A549 (cell line): Measurements from ENCODE around the gene CRYZ. TPM values are rescaled to one million over a fixed set of nuclear protein-coding genes. Genes with fewer than 3 reads are reported as not detected.

Source experiments
- ATAC-seq, 2 experiments: fragments of 200-7000 bp in 1 of 2; fragments of >200 bp in 1 of 2; cut with Nextera tagmentation in 1 of 2; cut with Tn5 transposase in 1 of 2; 3 replicates each; pipeline versions ENCODE4 v1.8.0 to v1.9.1; 2018 to 2020; ENCODE audit warnings: mild to moderate bottlenecking in 1 of 2, moderate library complexity in 1 of 2
- CTCF ChIA-PET: fragments of 300-600 bp; sonication (Branson Sonifier 250); formaldehyde crosslinking; extraction: SDS; loops from one replicate; lab custom pipeline; 2021; ENCODE audit warnings: antibody characterized with exemption, inconsistent platforms; lab: Yijun Ruan, JAX
- POLR2A ChIA-PET: fragments of 350-600 bp; formaldehyde crosslinking; extraction: SDS; loops from one replicate; lab custom pipeline; 2021; ENCODE audit warnings: antibody characterized with exemption, inconsistent platforms; lab: Yijun Ruan, JAX
- DNase-seq, 2 experiments: peaks; one replicate each; pipeline versions ENCODE4 v3.0.0 to v3.0.0-alpha.2; 2011 to 2016; ENCODE audit warnings: low read depth in 1 of 2, low spot score in 1 of 2
- FAIRE-seq: peaks from 2 replicates; lab custom pipeline; 2011; peaks lifted over from hg19 to GRCh38; lab: Jason Lieb, UNC
- H3K27ac ChIP-seq, 2 experiments: fragments of >200 bp; sonication (Bioruptor Twin); formaldehyde crosslinking; 3 replicates each; pipeline ENCODE4 v1.5.1; 2016 to 2017
- H3K4me1 ChIP-seq: fragments of >200 bp; sonication (Bioruptor Twin); formaldehyde crosslinking; 3 replicates; pipeline ENCODE4 v1.6.1; 2016
- H3K4me2 ChIP-seq: fragments of >200 bp; sonication (Bioruptor Twin); formaldehyde crosslinking; 3 replicates; pipeline ENCODE4 v1.6.1; 2016
- H3K4me3 ChIP-seq: fragments of >200 bp; sonication (Bioruptor Twin); formaldehyde crosslinking; 3 replicates; pipeline ENCODE4 v1.5.1; 2016
- H3K9me3 ChIP-seq: fragments of >200 bp; sonication (Bioruptor Twin); formaldehyde crosslinking; 3 replicates; pipeline ENCODE4 v1.6.1; 2016
- BHLHE40 ChIP-seq: IDR thresholded peaks from 2 replicates; pipeline ENCODE4 v1.6.1; 2012; ENCODE audit warnings: low read depth, low read length, inconsistent platforms
- CBX2 ChIP-seq: fragments of 200-600 bp; sonication (generic); IDR thresholded peaks from 2 replicates; pipeline ENCODE4 v1.6.1; 2016; ENCODE audit warnings: low read depth, mild to moderate bottlenecking, borderline replicate concordance
- CBX8 ChIP-seq: fragments of 200-600 bp; sonication (generic); IDR thresholded peaks from 2 replicates; pipeline ENCODE4 v1.6.1; 2016
- CEBPB ChIP-seq, 2 experiments: fragments of >200 bp in 1 of 2; sonication (Bioruptor Twin) in 1 of 2; formaldehyde crosslinking in 1 of 2; IDR thresholded peaks; 2 replicates each; pipeline ENCODE4 v1.6.1; 2012 to 2016
- CHD2 ChIP-seq: fragments of 150-350 bp; IDR thresholded peaks from 2 replicates; pipeline ENCODE4 v1.6.1; 2014; ENCODE audit warnings: low read length; ENCODE audit not compliant: partially characterized antibody
- EP300 ChIP-seq, 2 experiments: fragments of >200 bp; sonication (Bioruptor Twin); formaldehyde crosslinking; IDR thresholded peaks; 2 replicates in 1 of 2; 3 replicates in 1 of 2; pipeline ENCODE4 v1.6.1; 2016 to 2017
- ESRRA ChIP-seq: fragments of 150-350 bp; IDR thresholded peaks from 2 replicates; pipeline ENCODE4 v1.6.1; 2014; ENCODE audit warnings: mild to moderate bottlenecking, low read length, borderline replicate concordance
- FOSL2 ChIP-seq, 2 experiments: fragments of 450-650 bp in 1 of 2; fragments of >200 bp in 1 of 2; sonication (Bioruptor Twin) in 1 of 2; formaldehyde crosslinking; IDR thresholded peaks; 2 replicates each; pipeline versions ENCODE4 v1.5.0 to v1.6.1; 2016 to 2020; ENCODE audit warnings: mild to moderate bottlenecking in 1 of 2, moderate library complexity in 1 of 2
- FOXS1 ChIP-seq: fragments of 250-450 bp; sonication (Bioruptor Pico); IDR thresholded peaks from 2 replicates; pipeline ENCODE4 v1.5.0; 2020; ENCODE audit warnings: mild to moderate bottlenecking, moderate library complexity
- GATA3 ChIP-seq: IDR thresholded peaks from 2 replicates; pipeline ENCODE4 v1.6.1; 2012; ENCODE audit warnings: borderline replicate concordance
- HDAC2 ChIP-seq: fragments of 200-600 bp; sonication (generic); IDR thresholded peaks from 2 replicates; pipeline ENCODE4 v1.6.1; 2016
- HEYL ChIP-seq: fragments of 250-450 bp; sonication (Bioruptor Pico); IDR thresholded peaks from 2 replicates; pipeline ENCODE4 v1.8.0; 2021; ENCODE audit warnings: mild to moderate bottlenecking, moderate library complexity
- HOXB13 ChIP-seq: fragments of 250-450 bp; sonication (Bioruptor Pico); IDR thresholded peaks from 2 replicates; pipeline ENCODE4 v1.5.0; 2020; ENCODE audit warnings: low read depth, mild to moderate bottlenecking, moderate library complexity
- KDM1A ChIP-seq: fragments of 200-600 bp; sonication (generic); IDR thresholded peaks from 2 replicates; pipeline ENCODE4 v1.6.1; 2016; ENCODE audit warnings: low read depth, mild to moderate bottlenecking
- MAFK ChIP-seq: fragments of 450-650 bp; IDR thresholded peaks from 2 replicates; pipeline ENCODE4 v1.6.1; 2014; ENCODE audit not compliant: partially characterized antibody
- MAZ ChIP-seq: fragments of 150-350 bp; IDR thresholded peaks from 2 replicates; pipeline ENCODE4 v1.6.1; 2014; ENCODE audit warnings: antibody characterized with exemption, low read depth, low read length, borderline replicate concordance
- MYC ChIP-seq: IDR thresholded peaks from 2 replicates; pipeline ENCODE4 v1.6.1; 2012; ENCODE audit warnings: mild to moderate bottlenecking, inconsistent platforms, low read length, improper control_type of control experiment, borderline replicate concordance
- NPAS2 ChIP-seq: fragments of 250-450 bp; sonication (Bioruptor Pico); IDR thresholded peaks from 2 replicates; pipeline ENCODE4 v1.8.0; 2022; ENCODE audit warnings: mild to moderate bottlenecking, moderate library complexity, borderline replicate concordance
- NR3C1 ChIP-seq: fragments of >200 bp; sonication (Bioruptor Twin); formaldehyde crosslinking; IDR thresholded peaks from 3 replicates; pipeline ENCODE4 v1.6.1; 2017
- PHF8 ChIP-seq: fragments of 200-600 bp; sonication (generic); IDR thresholded peaks from 2 replicates; pipeline ENCODE4 v1.6.1; 2016; ENCODE audit warnings: low read depth, mild to moderate bottlenecking, antibody characterized with exemption, moderate library complexity, borderline replicate concordance
- POLR2A ChIP-seq: IDR thresholded peaks from 2 replicates; pipeline ENCODE4 v1.6.1; 2012; ENCODE audit warnings: mild to moderate bottlenecking, low read length
- RCOR1 ChIP-seq: fragments of 150-350 bp; IDR thresholded peaks from 2 replicates; pipeline ENCODE4 v1.6.1; 2014; ENCODE audit warnings: antibody characterized with exemption, low read length, low read depth
- RNF2 ChIP-seq: fragments of 200-600 bp; sonication (generic); IDR thresholded peaks from 2 replicates; pipeline ENCODE4 v1.6.1; 2016; ENCODE audit warnings: low read depth, mild to moderate bottlenecking, antibody characterized with exemption, moderate library complexity, borderline replicate concordance
- SMC3 ChIP-seq: fragments of >200 bp; sonication (Bioruptor Twin); formaldehyde crosslinking; IDR thresholded peaks from 3 replicates; pipeline ENCODE4 v1.6.1; 2018; ENCODE audit warnings: inconsistent platforms
- TFCP2L1 ChIP-seq: fragments of 250-450 bp; sonication (Bioruptor Pico); IDR thresholded peaks from 2 replicates; pipeline ENCODE4 v1.5.0; 2021; ENCODE audit warnings: mild to moderate bottlenecking
- TP53 ChIP-seq: fragments of 250-450 bp; sonication (Bioruptor Pico); IDR thresholded peaks from 2 replicates; pipeline ENCODE4 v1.5.0; 2021; ENCODE audit warnings: mild to moderate bottlenecking, moderate library complexity
- ZSCAN20 ChIP-seq: fragments of 250-450 bp; sonication (Bioruptor Pico); IDR thresholded peaks from 2 replicates; pipeline ENCODE4 v1.8.0; 2022; ENCODE audit warnings: mild to moderate bottlenecking, moderate library complexity
- WGBS: methylation state at CpG from one replicate; pipeline ENCODE4 v1.1.6; 2017; ENCODE audit errors: missing lambda C conversion rate; 5-methylcytosine and 5-hydroxymethylcytosine counted together
- polyA plus RNA-seq, 4 experiments: library from polyadenylated mRNA; depleted of rRNA in 3 of 4; stranded (reverse); fragments of >200 nt; fragmentation: RNase III in 1 of 4; extraction: RNeasy Plus Mini Kit Qiagen cat#74134 plus additional on column Dnase treatment in 1 of 4; gene quantifications; 2 replicates in 3 of 4; 3 replicates in 1 of 4; pipeline ENCODE4 v1.2.3, GENCODE V29; 2011 to 2017
- TF ChIP-seq, protein P1 (sequence below): fragments of 200-600 bp; sonication (generic); IDR thresholded peaks from 2 replicates; pipeline ENCODE4 v1.6.1; 2016; ENCODE audit warnings: antibody characterized with exemption, mild to moderate bottlenecking, moderate library complexity

Gene CRYZ
- polyA plus RNA-seq, 2 of the 4 experiments (the other 2 are of a cell fraction): 99.1 to 159 TPM

DNA sequence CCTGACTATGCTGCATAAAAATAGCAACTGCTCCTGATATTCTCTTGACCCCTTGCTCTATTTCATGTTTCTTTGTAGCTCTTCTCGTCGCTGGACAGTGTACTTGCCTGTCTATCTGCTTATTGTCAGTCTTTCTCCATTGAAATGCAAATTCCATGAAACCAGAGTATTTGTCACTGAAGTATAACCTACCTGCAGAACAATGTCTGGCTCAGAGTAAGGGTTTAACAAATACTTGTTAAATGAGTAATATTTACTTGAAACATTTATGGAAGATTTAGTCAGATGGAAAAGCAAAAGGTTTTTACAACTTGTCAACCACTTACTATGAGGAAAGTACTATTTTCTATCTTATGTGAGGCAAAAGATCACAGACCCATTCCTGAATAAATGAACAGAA is 39.4 kb downstream of the CRYZ start:
- no peaks in the 10 kb centered on the region for H3K9me3 ChIP-seq
- H3K4me2 ChIP-seq: peak overlapping the region; percentile 48
- 10% methylated on average over 2 of the region's 2 CpGs for WGBS
- TF ChIP-seq FOXS1 (CRISPR knock-in tag) (no peak), CHD2 (no peak), TP53 (no peak), MAZ (no peak), MAFK (no peak), NPAS2 (CRISPR knock-in tag) (no peak), CEBPB (IDR thresholded peaks at IDR 0.05) (no peak), EP300 (IDR thresholded peaks at IDR 0.05) (no peak), NR3C1 (no peak), PHF8 (no peak), RNF2 (no peak), KDM1A (no peak), TFCP2L1 (CRISPR knock-in tag) (no peak), POLR2A (no peak), HDAC2 (no peak)
- TF ChIP-seq, protein P1, sequence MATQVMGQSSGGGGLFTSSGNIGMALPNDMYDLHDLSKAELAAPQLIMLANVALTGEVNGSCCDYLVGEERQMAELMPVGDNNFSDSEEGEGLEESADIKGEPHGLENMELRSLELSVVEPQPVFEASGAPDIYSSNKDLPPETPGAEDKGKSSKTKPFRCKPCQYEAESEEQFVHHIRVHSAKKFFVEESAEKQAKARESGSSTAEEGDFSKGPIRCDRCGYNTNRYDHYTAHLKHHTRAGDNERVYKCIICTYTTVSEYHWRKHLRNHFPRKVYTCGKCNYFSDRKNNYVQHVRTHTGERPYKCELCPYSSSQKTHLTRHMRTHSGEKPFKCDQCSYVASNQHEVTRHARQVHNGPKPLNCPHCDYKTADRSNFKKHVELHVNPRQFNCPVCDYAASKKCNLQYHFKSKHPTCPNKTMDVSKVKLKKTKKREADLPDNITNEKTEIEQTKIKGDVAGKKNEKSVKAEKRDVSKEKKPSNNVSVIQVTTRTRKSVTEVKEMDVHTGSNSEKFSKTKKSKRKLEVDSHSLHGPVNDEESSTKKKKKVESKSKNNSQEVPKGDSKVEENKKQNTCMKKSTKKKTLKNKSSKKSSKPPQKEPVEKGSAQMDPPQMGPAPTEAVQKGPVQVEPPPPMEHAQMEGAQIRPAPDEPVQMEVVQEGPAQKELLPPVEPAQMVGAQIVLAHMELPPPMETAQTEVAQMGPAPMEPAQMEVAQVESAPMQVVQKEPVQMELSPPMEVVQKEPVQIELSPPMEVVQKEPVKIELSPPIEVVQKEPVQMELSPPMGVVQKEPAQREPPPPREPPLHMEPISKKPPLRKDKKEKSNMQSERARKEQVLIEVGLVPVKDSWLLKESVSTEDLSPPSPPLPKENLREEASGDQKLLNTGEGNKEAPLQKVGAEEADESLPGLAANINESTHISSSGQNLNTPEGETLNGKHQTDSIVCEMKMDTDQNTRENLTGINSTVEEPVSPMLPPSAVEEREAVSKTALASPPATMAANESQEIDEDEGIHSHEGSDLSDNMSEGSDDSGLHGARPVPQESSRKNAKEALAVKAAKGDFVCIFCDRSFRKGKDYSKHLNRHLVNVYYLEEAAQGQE: no peak
- DNase-seq: peak in 1 of 2 experiments; percentile 28
- H3K27ac ChIP-seq: 0 out of 6 replicates have a peak overlapping the region, but pooled peaks of 1 of the 2 experiments have one; percentile 31
- no peak for FAIRE-seq
- peak; percentile 54; a peak in 3 of 6 replicates for ATAC-seq
- no peak overlapping the region for H3K4me3 ChIP-seq
- H3K4me1 ChIP-seq: peaks cover 19% of the 10 kb centered on the region; the same call in 2 of the 3 replicates
- POLR2A ChIA-PET: no interaction called here
- CTCF ChIA-PET: interaction anchor here (1.2 kb wide), 1 partner anchor 41 kb away, joined by 4 read pairs; no protein-coding TSS in a partner anchor

DNA sequence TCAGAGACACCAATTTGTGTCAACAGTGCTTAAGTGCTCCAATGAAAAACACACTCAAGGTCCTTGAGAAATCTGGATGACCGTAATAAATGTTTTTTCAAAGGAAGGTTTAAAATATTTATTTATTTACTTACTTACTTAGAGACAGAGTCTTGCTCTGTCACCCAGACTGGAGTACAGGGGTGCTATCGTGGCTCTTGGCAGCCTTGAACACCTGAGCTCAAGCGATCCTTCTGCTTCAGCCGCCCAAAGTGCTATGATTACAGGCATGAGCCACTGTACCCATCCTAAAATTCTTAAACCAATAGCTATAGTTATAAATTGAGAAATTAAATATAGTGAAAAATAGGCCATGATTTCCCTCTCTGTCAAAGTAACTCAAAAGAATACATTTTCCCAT is 41.9 kb downstream of the CRYZ start:
- H3K4me2 ChIP-seq: no peak overlapping the region
- TF ChIP-seq CBX8 (no peak), RCOR1 (no peak), ZSCAN20 (CRISPR knock-in tag) (no peak), POLR2A (no peak), ESRRA (no peak), CBX2 (no peak)
- no peak for ATAC-seq
- WGBS: 90% methylated on average over 4 of the region's 4 CpGs
- no peak for DNase-seq
- CTCF ChIA-PET: interaction anchor here (0.7 to 2.6 kb wide), 6 partner anchors 11 to 43 kb away, joined by 4 to 10 read pairs (median 6); partner anchors contain the start of gene TYW3
- H3K4me3 ChIP-seq: no peak overlapping the region
- H3K9me3 ChIP-seq: no peaks in the 10 kb centered on the region
- FAIRE-seq: no peak
- peaks cover 19% of the 10 kb centered on the region; the same call in 2 of the 3 replicates for H3K4me1 ChIP-seq
- no peak overlapping the region for H3K27ac ChIP-seq
- POLR2A ChIA-PET: no interaction called here

DNA sequence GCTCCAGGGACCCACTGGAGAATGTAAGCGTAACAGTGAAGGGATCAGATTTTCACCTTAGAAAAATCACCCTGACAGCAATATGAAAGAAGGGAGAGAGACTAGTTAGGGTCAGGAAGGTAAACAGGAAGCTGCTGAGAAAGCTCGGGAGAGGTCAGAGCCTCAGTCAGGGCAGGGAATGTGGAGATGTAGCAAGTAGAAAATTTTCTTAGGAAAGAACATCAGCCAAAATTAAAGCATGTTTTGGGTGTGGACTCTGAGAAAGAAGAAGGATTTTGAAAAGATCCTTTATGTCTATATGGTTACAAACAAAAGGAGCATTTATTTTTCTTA is 42.5 kb downstream of the CRYZ start:
- FAIRE-seq (no peak), DNase-seq (no peak), ATAC-seq (no peak)
- CTCF ChIA-PET: interaction anchor here (0.7 to 2.6 kb wide), 7 partner anchors 10 to 43 kb away, joined by 4 to 10 read pairs (median 7); partner anchors contain the start of gene TYW3
- peak overlapping the region; percentile 70 for H3K4me2 ChIP-seq
- peak overlapping the region in 1 of 2 experiments; percentile 24; a peak in 1 of 6 replicates for H3K27ac ChIP-seq
- WGBS: 0% methylated on average over 2 of the region's 2 CpGs
- H3K9me3 ChIP-seq: no peaks in the 10 kb centered on the region
- POLR2A ChIA-PET: no interaction called here
- no peak overlapping the region for H3K4me3 ChIP-seq
- H3K4me1 ChIP-seq: peaks cover 19% of the 10 kb centered on the region; the same call in 2 of the 3 replicates
- TF ChIP-seq HEYL (CRISPR knock-in tag) (no peak), FOXS1 (CRISPR knock-in tag) (no peak), NPAS2 (CRISPR knock-in tag) (no peak), HDAC2 (no peak), GATA3 (no peak), HOXB13 (CRISPR knock-in tag) (no peak), MYC (no peak), FOSL2 (IDR thresholded peaks at IDR 0.05) (no peak), FOSL2 (CRISPR knock-in tag; IDR thresholded peaks at IDR 0.05) (no peak), BHLHE40 (no peak), SMC3 (no peak), CEBPB (IDR thresholded peaks at IDR 0.05) (no peak), NR3C1 (no peak), POLR2A (no peak), RCOR1 (no peak)
- TF ChIP-seq, protein P1: no peak
